Gastroesophageal sphincter (tissue), 3 donors: ENCODE data around the gene DPEP3.

Experiments used
- CTCF ChIP-seq, 4 experiments: fragments of 200-600 bp in 2 of 4; fragments of 450-650 bp in 2 of 4; sonication (generic) in 1 of 4; IDR thresholded peaks; one replicate each; pipeline ENCODE4 v1.5.1; 2017 to 2019; ENCODE audit warnings: antibody characterized with exemption in 4 of 4, mild to moderate bottlenecking in 2 of 4, moderate library complexity in 2 of 4
- POLR2A ChIP-seq, 2 donors: fragments of 450-650 bp; IDR thresholded peaks; one replicate each; pipeline ENCODE4 v1.6.1; 2017; ENCODE audit warnings: antibody characterized with exemption in 2 of 2, mild to moderate bottlenecking in 2 of 2, moderate library complexity in 1 of 2

GRCh38 chr16:67976205-67976604 lies 4.1 kb downstream of the DPEP3 start:
- TF ChIP-seq POLR2A (IDR thresholded peaks at IDR 0.05) (no peak), CTCF (IDR thresholded peaks at IDR 0.05) (no peak)
